HG03095 (cell line): ENCODE results near the gene VEPH1.

ENCODE experiments used
- ATAC-seq: cut with Tn5 transposase; IDR thresholded peaks from one replicate; pipeline ENCODE4 v1.9.1; 2021; ENCODE audit warnings: moderate library complexity; ENCODE audit not compliant: unreplicated experiment

VEPH1 gene

GRCh38 chr3:157526036-157526435 is 22.8 kb upstream of the VEPH1 start:
- ATAC-seq: no peak

- no peak for ATAC-seq
These were observed 20.6 kb upstream of the VEPH1 start for GRCh38 chr3:157523814-157524213.

GRCh38 chr3:157522648-157523047 is 19.4 kb upstream of the VEPH1 start:
- ATAC-seq: no peak

GRCh38 chr3:157520485-157521150 is 17.4 kb upstream of the VEPH1 start:
- ATAC-seq: no peak

GRCh38 chr3:157518881-157519280 is 15.7 kb upstream of the VEPH1 start:
- no peak for ATAC-seq

- ATAC-seq: no peak
These were observed 13.7 kb upstream of the VEPH1 start for GRCh38 chr3:157516928-157517327.

GRCh38 chr3:157515398-157515797 is 12.2 kb upstream of the VEPH1 start:
- no peak for ATAC-seq

GRCh38 chr3:157514371-157514895 is 11.2 kb upstream of the VEPH1 start:
- no peak for ATAC-seq

- no peak for ATAC-seq
These were observed 10.4 kb upstream of the VEPH1 start for GRCh38 chr3:157513585-157513984.

- ATAC-seq: no peak
These were observed 9.3 kb upstream of the VEPH1 start for GRCh38 chr3:157512534-157512933.

- ATAC-seq: no peak
These were observed 5.2 kb upstream of the VEPH1 start for GRCh38 chr3:157508461-157508860.

GRCh38 chr3:157501863-157502262 is 1.4 kb downstream of the VEPH1 start:
- ATAC-seq: no peak

GRCh38 chr3:157500232-157500631 is 3.0 kb downstream of the VEPH1 start:
- no peak for ATAC-seq

GRCh38 chr3:157499342-157499963 is 3.8 kb downstream of the VEPH1 start:
- ATAC-seq: no peak

GRCh38 chr3:157498371-157498770 is 4.8 kb downstream of the VEPH1 start:
- no peak for ATAC-seq

- no peak for ATAC-seq
These were observed 7.4 kb downstream of the VEPH1 start for GRCh38 chr3:157495846-157496245.

- no peak for ATAC-seq
These were observed 8.5 kb downstream of the VEPH1 start for GRCh38 chr3:157494581-157495281.

GRCh38 chr3:157493627-157494550 is 9.3 kb downstream of the VEPH1 start:
- no peak for ATAC-seq

GRCh38 chr3:157491136-157491535 is 12.1 kb downstream of the VEPH1 start:
- ATAC-seq: no peak

- ATAC-seq: no peak
These were observed 15.1 kb downstream of the VEPH1 start for GRCh38 chr3:157488144-157488543.

- ATAC-seq: no peak
These were observed 15.9 kb downstream of the VEPH1 start for GRCh38 chr3:157487339-157487738.
